H1 (cell line): ENCODE results near the gene FOXD2. TPM values are rescaled to one million over a fixed set of nuclear protein-coding genes. Genes with fewer than 3 reads are reported as not detected.

Source experiments
- HDAC2 ChIP-seq, 2 experiments: fragments of 300-600 bp in 1 of 2; sonication (generic) in 1 of 2; IDR thresholded peaks; 2 replicates each; pipeline ENCODE4 v1.6.1; 2011 to 2012; ENCODE audit warnings: low read depth in 2 of 2, low read length in 2 of 2, mild to moderate bottlenecking in 2 of 2, moderate library complexity in 2 of 2, borderline replicate concordance in 1 of 2, inconsistent platforms in 1 of 2
- MAFK ChIP-seq: IDR thresholded peaks from 2 replicates; pipeline ENCODE4 v1.6.1; 2012; ENCODE audit warnings: low read depth, mild to moderate bottlenecking, improper control_type of control experiment, low read length
- polyA plus RNA-seq, 7 experiments: library from polyadenylated mRNA; depleted of rRNA in 3 of 7; stranded (reverse) in 5 of 7; unstranded in 2 of 7; fragments of >200 nt in 5 of 7; fragments of 200-250 nt in 2 of 7; gene quantifications; 1 replicate in 5 of 7; 2 replicates in 1 of 7; 4 replicates in 1 of 7; pipeline versions ENCODE4 v1.2.1 to v1.2.3, GENCODE V29; 2011 to 2013; ENCODE audit warnings: missing spikeins in 2 of 7, mixed read lengths in 2 of 7
- total RNA-seq: library from RNA; stranded (reverse); fragmentation: NEBNext Ultra II Directional; extraction: Animal tissue kit (Norgen Biotek cat#: 25700); gene quantifications from 2 replicates; pipeline ENCODE4 v1.2.1, GENCODE V29; 2021
- TF ChIP-seq, protein P1 (sequence below), 3 experiments: IDR thresholded peaks; 1 replicate in 2 of 3; 2 replicates in 1 of 3; pipeline versions ENCODE4 v1.5.1 to v1.6.1; 2011; ENCODE audit warnings: low read length in 3 of 3, mild to moderate bottlenecking in 3 of 3, inconsistent platforms in 2 of 3, low read depth in 1 of 3, moderate library complexity in 1 of 3; ENCODE audit not compliant: insufficient read depth in 1 of 3; ENCODE audit errors: control extremely low read depth in 1 of 3

FOXD2 gene
- total and polyA plus RNA-seq, 2 of the 8 experiments (the other 6 are each of a cell fraction or from before 2014, with no cell fraction given) = not detected

DNA sequence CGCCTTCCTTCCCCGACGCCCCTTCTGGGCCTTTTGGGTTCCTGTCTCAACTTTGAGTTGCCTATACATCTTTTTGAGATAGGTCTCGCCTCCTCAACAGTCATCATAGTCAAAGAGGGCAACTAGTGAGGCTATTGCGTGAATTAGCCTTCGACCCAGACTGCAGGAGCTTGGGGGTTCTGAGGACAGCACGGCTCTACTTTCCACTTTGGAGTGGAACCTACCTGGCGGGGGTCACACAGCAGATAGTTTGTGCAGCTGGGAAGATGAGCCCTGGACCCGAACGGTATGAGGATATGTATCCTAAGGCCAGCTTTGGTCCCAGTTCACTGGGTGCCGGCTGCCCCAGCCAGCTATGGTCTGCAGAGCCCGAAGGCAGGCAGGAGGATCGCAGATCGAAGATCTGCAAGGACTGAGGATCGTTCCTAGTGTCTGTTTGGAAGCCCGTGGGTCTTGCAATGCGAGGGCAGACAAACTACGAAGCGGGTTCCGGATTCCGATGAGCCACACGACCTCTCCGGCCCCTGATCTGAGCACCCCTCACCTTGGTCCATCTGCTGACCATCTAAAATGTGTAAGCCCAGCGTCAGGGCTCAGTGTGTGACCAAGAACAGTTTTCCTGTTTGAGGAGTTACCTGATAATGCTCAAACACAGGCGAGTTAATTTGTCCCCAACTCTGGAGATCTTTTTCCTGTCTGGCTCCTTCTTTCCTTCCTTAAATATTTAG lies 8.1 kb downstream of the FOXD2 start (continued):
- TF ChIP-seq, protein P1, sequence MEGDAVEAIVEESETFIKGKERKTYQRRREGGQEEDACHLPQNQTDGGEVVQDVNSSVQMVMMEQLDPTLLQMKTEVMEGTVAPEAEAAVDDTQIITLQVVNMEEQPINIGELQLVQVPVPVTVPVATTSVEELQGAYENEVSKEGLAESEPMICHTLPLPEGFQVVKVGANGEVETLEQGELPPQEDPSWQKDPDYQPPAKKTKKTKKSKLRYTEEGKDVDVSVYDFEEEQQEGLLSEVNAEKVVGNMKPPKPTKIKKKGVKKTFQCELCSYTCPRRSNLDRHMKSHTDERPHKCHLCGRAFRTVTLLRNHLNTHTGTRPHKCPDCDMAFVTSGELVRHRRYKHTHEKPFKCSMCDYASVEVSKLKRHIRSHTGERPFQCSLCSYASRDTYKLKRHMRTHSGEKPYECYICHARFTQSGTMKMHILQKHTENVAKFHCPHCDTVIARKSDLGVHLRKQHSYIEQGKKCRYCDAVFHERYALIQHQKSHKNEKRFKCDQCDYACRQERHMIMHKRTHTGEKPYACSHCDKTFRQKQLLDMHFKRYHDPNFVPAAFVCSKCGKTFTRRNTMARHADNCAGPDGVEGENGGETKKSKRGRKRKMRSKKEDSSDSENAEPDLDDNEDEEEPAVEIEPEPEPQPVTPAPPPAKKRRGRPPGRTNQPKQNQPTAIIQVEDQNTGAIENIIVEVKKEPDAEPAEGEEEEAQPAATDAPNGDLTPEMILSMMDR (IDR thresholded peaks at IDR 0.05; ENCODE audit: control extremely low read depth in 1 of 3, insufficient read depth in 1 of 3, low read depth in 1 of 3, low read length in 3 of 3) = no peak
- TF ChIP-seq HDAC2 (IDR thresholded peaks at IDR 0.05; ENCODE audit: borderline replicate concordance in 1 of 2, low read depth in 2 of 2, low read length in 2 of 2) (no peak), MAFK (no peak)
